Ramos (cell line): Measurements from ENCODE around the gene THRB.

Experiments used
- in situ Hi-C: fragments of 300-500 bp; cut with MboI; formaldehyde crosslinking; loops from one replicate; pipeline ENCODE4 v1.14.3; 2022; ENCODE audit warnings: low sequenced_read_pairs; ENCODE audit not compliant: unreplicated experiment

THRB gene

DNA sequence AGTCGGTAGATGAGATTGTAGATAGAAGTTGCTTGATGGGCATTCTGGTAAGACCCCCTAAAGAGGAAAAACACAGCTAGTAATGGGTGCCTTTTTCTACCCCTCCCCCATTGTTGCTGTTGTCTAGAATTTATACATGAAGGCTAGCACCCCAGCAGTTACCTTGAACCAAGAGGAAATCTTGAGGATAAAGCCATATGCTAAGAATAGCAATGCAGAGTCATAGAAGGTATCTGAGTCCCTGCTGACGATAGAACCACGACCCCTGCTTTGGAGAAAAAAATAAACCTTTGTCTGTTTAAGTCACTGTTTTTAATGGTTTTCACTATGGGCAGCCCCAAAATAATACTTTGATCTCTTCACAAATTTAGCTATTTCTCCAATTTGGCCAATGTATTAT, 162.6 kb downstream of the THRB start:
- in situ Hi-C loops: no loop called here

GRCh38 chr3:24323272-24323671, 171.4 kb downstream of the THRB start:
- in situ Hi-C loops: no loop called here

GRCh38 chr3:24320601-24321000, 174.0 kb downstream of the THRB start:
- in situ Hi-C loops: no loop called here

GRCh38 chr3:24318677-24319287, 175.9 kb downstream of the THRB start:
- in situ Hi-C loops: no loop called here

DNA sequence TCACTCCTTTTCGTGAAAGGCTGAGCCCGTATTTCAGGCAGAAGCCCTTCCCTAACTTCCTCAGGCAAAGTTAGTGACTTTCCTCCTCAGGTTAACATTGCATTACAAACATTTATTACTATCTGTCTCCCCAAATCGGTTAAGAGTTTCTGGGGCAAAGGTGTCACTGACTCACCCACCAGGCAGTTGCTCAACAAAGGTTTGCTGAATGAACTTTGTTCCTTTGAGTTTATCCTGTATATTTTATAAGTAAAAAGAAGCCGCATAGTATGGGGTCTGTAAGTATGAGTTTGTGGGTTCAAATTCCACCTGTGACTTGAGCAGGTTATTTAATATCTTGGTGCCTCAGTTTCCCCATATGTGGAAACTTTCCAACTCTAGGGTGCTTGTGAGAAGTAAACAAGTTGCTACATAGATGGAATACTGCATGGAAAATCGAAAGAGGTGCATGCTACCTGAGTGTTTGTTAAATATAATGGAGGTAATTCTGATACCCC, 177.7 kb downstream of the THRB start:
- in situ Hi-C loops: no loop called here

GRCh38 chr3:24315971-24316370, 178.7 kb downstream of the THRB start:
- in situ Hi-C loops: no loop called here

DNA sequence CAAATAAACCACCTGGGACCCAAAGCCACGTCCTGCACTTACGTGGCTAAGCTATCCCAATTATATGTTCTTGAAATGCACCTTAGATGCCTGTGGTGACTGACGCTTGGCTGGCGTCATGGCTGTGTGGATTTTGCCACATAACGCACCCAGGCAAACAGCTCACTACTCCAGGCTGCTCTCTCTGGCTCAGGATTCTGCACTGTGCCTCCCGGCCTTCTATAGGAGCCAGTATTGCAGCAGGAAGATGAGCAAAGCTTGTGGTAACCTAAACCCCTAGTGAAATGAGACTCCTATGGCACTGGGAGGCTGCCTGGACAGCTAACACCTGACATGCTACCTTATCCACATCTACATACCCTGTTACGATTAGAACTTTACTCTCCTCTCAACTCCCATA, 179.3 kb downstream of the THRB start:
- in situ Hi-C loops: no loop called here

DNA sequence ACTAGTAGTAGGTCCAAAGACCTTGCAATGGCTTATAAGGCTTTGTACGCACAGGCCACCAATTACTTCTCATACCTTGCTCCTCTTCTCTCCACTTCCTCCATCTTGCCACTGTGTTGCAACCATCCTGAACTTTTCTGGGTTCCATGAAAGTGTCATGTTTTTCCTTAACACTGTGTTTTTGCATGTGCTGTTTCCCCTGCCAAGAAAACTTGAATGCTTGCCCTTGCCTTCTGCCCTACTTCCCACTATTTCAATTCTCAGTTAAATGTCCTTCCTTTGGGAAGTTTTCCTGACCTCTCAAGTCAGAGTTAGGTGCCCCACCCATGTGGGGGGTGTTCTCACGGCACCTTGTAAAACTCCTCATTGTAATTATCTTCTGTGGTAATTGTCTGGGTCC, 182.8 kb downstream of the THRB start:
- in situ Hi-C loops: no loop called here

- in situ Hi-C loops: no loop called here
Observed at GRCh38 chr3:24310887-24311286, 183.8 kb downstream of the THRB start.

DNA sequence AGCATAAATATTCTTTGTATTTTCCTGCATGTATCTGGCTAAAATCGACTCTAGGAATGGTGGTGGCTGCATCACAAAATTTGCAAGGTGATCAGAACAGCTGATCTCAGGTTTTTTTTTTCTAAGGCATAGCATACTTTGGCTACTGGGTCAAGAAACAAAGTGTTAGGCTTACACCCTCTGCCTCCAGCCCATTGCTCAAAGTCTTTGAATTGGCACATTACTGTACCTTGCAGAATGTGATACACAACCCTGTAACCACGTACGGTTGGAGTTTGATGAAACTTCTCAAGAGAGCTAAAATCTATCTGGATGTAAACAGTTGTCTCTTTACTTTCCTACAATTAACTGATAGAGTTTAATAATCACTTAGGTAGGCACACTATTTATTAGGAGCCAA, 188.1 kb downstream of the THRB start:
- in situ Hi-C loops: no loop called here

DNA sequence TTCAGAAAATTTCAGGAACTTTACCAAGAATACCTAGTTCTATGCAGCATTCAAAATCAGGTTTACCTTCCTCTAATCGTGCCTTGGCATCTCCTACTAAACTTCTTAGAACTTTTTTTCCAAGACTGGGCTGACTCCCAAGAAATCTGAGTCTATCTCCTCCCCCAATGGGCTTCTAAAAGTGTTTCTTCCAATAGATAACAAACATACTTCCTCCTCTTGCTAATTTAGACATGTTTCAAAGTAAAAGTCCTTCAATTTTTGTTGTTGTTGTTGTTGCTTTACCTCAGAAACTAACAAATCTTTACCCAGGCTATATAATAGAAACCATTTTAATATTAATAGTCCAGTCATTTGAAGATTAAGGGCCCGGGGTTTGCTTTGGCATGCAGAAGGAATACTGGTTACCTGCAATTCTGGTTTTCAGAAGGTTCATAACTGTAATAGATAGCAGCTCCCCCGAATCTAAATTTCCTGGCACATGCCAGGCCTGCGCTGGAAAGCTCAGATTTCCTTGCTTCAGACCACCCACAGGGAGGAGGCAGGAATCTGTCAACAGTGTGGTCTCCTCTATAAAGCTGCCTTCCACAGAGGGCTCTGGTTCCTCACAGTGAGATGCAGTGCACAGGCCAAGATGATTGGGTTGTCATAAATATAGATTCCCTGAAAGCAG, 188.7 kb downstream of the THRB start:
- in situ Hi-C loops: no loop called here

DNA sequence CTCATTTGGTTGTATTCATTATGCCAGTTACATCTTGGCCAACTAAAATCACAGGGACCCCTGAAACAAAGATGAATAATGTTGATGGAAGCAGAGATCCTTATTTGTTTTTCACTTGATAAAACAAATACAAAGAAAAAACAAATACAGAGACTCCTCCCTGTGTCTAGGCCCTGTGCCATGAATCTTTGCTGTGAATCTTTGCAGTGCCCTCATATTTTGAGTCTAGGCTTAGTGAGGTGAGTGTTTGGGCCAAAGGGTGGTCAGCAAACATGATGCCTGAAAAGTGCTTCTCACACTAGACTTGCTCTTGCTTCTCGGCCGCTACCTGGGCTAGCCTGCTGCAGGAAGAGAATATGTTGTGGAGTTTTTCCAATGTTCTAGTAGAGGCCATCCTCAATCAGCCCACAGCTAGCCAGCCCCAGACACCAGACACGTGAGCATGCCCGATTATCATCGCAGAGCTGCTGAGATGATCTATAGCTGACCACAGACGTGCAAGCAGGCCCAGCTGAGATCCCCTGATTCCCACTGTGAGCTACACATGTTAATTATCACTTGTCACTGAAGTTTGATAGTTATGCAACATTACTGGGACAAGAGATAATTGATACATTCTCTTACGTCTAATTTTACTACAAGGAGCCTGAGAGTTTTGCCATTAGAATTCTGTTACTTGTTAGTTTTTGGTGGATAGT, 191.4 kb downstream of the THRB start:
- in situ Hi-C loops: no loop called here

DNA sequence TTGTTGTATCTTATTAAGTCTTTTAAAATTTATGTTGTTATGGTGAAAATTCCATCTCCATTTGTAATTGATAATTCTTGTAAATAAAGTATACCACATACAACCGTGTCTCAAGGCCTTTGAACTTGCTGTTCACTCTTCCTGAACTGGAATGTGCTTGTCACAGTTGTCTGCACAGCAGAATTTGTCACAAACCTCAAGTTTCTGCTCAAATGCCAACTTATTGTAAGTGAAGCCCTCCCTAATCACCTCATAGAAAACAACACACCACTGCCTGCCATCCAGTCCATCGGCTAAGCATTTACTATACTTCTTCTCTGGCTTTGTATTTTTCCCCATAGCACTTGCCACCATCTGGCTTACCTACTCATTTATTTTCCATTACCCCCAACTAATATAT, 192.3 kb downstream of the THRB start:
- in situ Hi-C loops: no loop called here

GRCh38 chr3:24300949-24301348, 193.7 kb downstream of the THRB start:
- in situ Hi-C loops: no loop called here

DNA sequence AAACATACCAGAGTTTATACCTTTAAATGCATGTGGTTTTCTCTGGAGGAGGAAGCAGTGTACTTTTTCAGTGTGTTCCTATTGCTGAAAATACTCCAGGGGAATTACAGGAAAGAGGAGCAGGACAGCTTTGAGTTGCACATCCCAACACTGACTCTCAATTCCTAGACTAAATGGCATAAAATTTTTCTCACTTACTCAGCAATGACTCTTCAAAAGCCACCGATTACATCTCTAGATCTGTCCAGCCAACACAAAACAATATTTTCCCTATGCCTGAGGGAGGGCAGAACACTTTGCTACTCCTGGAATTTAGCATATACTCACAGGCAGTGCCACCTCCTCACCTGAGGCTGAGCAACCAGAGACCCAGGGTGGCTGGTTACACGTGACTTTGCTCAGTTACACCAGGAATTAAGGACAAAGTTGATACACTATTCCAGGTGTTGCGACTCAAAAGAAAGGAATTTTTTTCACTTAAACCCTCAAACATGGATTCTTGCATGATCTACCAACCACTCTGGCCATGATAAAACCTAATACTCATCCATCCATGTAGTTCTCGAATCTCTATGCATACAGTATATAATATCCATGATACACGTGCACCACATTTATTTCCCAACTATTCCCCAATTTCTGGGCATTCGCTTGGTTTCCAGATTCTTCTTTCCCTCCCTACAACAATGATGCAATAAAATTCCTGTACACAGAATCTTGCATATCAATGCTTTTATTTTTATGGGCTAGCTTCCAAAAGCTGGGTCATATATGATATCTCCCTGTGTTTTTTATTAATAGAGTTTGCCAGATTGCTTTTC, 194.6 kb downstream of the THRB start:
- in situ Hi-C loops: no loop called here

DNA sequence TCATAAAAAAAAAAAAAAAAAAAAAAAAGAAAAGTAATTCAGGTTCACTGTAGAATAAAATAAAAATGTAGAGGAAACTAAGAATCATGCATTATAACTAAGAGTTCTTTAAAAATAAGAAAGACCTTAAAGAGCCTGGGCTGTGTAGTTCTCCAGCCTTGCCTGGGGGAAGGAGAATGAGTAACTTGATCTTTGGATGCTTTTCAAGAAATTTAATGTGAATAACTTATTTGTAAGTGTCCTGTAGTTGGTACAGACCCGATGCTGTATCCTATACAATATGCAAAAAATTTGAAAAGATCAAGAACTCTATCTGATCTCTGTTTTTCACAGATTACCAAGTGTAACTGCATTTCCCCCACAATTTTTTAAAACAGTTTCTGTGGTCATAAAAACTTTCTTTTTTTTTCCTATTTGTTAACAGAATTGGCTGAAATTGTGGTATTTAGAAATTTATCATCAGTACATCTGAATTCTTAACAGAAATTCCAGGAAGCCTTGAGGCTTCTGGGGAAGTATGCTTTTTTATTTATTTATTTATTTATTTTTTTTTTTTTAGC, 195.3 kb downstream of the THRB start:
- in situ Hi-C loops: no loop called here

- in situ Hi-C loops: no loop called here
Observed at GRCh38 chr3:24296441-24297205, 198.0 kb downstream of the THRB start.

DNA sequence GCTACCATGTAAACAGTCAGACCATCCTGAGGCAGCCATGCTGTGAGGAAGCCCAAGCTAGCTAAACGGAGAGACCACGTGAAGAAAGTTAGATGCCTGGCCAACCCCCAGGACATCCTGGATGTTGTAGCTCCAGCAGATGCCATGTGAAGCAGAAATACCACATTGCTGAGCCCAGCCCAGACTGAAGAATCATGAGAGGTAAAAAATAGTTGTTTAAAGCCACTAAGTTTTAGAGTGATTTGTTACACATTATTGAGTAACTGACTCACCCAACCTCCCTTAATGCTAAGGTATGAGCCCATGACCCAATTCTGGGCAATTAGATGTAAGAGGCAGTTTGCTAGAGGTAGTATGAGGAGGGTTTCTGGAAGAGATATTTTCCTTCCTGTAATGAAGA, 200.5 kb downstream of the THRB start:
- in situ Hi-C loops: no loop called here

DNA sequence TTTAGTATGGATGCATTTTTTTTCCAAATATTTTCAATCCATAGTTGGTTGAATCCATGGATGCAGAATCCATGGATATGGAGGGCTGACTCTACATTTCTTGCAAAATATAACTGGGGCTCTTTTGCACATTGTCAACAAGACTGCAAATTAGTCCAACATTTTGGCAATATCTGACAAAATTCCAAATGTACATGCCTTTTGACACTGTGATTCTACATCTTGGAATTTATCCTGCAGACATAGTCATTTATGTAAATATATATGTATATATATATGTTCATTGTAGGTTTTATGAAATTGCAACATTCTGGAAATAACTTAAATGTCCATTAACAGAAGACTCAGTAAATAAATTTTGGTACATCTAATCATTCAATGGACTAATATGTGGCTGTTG, 203.0 kb downstream of the THRB start:
- in situ Hi-C loops: no loop called here

DNA sequence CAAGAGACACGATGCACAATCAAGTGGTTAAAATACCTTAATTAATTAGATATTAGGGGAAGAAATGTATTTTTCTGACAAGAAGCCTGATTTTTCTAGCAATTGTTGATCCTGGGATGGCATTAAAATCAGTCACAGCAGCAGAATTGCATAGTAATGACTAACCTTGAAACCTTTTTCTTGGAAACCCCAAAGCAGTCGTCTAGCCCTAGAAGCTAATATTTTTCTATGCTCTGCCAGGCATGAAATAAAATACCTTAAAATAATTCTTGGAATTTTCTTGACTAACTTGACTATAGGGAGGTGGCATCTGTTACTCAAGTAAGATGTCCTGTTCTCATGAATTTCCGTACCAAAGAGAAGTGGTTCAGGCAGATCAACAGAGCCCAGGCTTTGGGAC, 204.1 kb downstream of the THRB start:
- in situ Hi-C loops: no loop called here
